HEK293 (cell line): ENCODE measurements around the gene AKR1C1.
"Not testable (repeated sequence)": the region's sequence is repeated elsewhere in the genome, so short reads cannot be mapped to it uniquely, and the experiment has no call there.

Experiments
- ZNF24 ChIP-seq: fragments of 450-650 bp; formaldehyde crosslinking; IDR thresholded peaks from 2 replicates; pipeline ENCODE4 v1.5.1; 2016; ENCODE audit warnings: missing biosample characterization, missing genetic modification characterization
- TF ChIP-seq, protein P1 (sequence below): fragments of 450-650 bp; formaldehyde crosslinking; IDR thresholded peaks from 2 replicates; pipeline ENCODE4 v1.5.1; 2016; ENCODE audit warnings: missing biosample characterization, missing genetic modification characterization
- TF ChIP-seq, protein P2 (sequence below): fragments of 450-650 bp; formaldehyde crosslinking; IDR thresholded peaks from 2 replicates; pipeline ENCODE4 v1.5.1; 2016; ENCODE audit warnings: missing biosample characterization, missing genetic modification characterization

DNA sequence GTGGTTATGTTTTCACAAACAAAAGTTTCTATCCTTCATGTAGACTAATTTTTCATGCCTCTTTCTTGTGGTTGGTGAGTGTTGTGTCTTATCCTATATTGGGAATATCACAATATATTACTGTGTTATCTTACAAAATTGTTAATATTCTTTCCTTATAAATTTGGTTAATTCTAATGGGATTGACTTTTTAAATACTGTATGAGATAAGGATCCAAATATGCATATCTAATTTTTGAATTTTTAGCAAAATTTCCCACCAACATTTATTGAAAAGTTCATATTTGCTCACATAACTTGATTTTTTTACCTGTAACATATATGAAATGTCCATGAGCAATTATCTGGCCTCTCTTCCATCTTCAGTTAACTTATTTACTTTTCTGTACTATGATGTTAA is 11.2 kb downstream of the AKR1C1 start:
- TF ChIP-seq, protein P1, sequence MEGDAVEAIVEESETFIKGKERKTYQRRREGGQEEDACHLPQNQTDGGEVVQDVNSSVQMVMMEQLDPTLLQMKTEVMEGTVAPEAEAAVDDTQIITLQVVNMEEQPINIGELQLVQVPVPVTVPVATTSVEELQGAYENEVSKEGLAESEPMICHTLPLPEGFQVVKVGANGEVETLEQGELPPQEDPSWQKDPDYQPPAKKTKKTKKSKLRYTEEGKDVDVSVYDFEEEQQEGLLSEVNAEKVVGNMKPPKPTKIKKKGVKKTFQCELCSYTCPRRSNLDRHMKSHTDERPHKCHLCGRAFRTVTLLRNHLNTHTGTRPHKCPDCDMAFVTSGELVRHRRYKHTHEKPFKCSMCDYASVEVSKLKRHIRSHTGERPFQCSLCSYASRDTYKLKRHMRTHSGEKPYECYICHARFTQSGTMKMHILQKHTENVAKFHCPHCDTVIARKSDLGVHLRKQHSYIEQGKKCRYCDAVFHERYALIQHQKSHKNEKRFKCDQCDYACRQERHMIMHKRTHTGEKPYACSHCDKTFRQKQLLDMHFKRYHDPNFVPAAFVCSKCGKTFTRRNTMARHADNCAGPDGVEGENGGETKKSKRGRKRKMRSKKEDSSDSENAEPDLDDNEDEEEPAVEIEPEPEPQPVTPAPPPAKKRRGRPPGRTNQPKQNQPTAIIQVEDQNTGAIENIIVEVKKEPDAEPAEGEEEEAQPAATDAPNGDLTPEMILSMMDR (tag by site-specific recombination): not testable (repeated sequence)
- TF ChIP-seq, protein P2, sequence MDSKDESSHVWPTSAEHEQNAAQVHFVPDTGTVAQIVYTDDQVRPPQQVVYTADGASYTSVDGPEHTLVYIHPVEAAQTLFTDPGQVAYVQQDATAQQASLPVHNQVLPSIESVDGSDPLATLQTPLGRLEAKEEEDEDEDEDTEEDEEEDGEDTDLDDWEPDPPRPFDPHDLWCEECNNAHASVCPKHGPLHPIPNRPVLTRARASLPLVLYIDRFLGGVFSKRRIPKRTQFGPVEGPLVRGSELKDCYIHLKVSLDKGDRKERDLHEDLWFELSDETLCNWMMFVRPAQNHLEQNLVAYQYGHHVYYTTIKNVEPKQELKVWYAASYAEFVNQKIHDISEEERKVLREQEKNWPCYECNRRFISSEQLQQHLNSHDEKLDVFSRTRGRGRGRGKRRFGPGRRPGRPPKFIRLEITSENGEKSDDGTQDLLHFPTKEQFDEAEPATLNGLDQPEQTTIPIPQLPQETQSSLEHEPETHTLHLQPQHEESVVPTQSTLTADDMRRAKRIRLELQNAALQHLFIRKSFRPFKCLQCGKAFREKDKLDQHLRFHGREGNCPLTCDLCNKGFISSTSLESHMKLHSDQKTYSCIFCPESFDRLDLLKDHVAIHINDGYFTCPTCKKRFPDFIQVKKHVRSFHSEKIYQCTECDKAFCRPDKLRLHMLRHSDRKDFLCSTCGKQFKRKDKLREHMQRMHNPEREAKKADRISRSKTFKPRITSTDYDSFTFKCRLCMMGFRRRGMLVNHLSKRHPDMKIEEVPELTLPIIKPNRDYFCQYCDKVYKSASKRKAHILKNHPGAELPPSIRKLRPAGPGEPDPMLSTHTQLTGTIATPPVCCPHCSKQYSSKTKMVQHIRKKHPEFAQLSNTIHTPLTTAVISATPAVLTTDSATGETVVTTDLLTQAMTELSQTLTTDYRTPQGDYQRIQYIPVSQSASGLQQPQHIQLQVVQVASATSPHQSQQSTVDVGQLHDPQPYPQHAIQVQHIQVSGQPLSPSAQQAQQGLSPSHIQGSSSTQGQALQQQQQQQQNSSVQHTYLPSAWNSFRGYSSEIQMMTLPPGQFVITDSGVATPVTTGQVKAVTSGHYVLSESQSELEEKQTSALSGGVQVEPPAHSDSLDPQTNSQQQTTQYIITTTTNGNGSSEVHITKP (tag by site-specific recombination): not testable (repeated sequence)
- TF ChIP-seq ZNF24 (tag by site-specific recombination): not testable (repeated sequence)
